Keratinocyte (primary cell): ENCODE measurements around the gene GNAS-AS1. TPM values are rescaled to one million over a fixed set of nuclear protein-coding genes. Genes with fewer than 3 reads are reported as not detected.

Source experiments
- DNase-seq: peaks from one replicate; pipeline ENCODE4 v3.0.0-alpha.2; 2011; ENCODE audit warnings: low read depth, missing footprints, low spot score
- FAIRE-seq: peaks from 2 replicates; lab custom pipeline; 2011; peaks lifted over from hg19 to GRCh38; lab: Jason Lieb, UNC
- H2AFZ ChIP-seq: 2 replicates; pipeline ENCODE4 v1.6.0; 2012; ENCODE audit warnings: low read length, control low read depth, inconsistent platforms; ENCODE audit not compliant: control insufficient read depth
- H3K27ac ChIP-seq: 2 replicates; pipeline ENCODE4 v1.5.1; 2011; ENCODE audit warnings: low read length; ENCODE audit not compliant: control insufficient read depth, insufficient read depth
- H3K27me3 ChIP-seq: 3 replicates; pipeline ENCODE4 v1.6.0; 2011; ENCODE audit warnings: low read length; ENCODE audit not compliant: control insufficient read depth, insufficient read depth; ENCODE audit errors: extremely low read depth
- H3K36me3 ChIP-seq, 2 experiments: 2 replicates in 1 of 2; 3 replicates in 1 of 2; pipeline ENCODE4 v1.5.1; 2011; ENCODE audit warnings: low read length in 2 of 2, mild to moderate bottlenecking in 1 of 2; ENCODE audit not compliant: control insufficient read depth in 2 of 2, insufficient read depth in 2 of 2; ENCODE audit errors: extremely low read depth in 1 of 2
- H3K4me1 ChIP-seq: 3 replicates; pipeline ENCODE4 v1.5.1; 2011; ENCODE audit warnings: low read length; ENCODE audit not compliant: control insufficient read depth, insufficient read depth; ENCODE audit errors: extremely low read depth
- H3K4me2 ChIP-seq: 3 replicates; pipeline ENCODE4 v1.6.0; 2011; ENCODE audit warnings: low read depth, low read length; ENCODE audit not compliant: control insufficient read depth, insufficient read depth; ENCODE audit errors: extremely low read depth
- H3K4me3 ChIP-seq, 3 experiments: fragments of 200-600 bp in 1 of 3; sonication (generic) in 1 of 3; 2 replicates in 2 of 3; 3 replicates in 1 of 3; pipeline ENCODE4 v1.5.1; 2011 to 2016; ENCODE audit warnings: low read length in 3 of 3, mild to moderate bottlenecking in 3 of 3, control low read depth in 2 of 3, inconsistent platforms in 1 of 3, low read depth in 1 of 3, mixed read lengths in 1 of 3, mixed run types in 1 of 3, moderate library complexity in 1 of 3; ENCODE audit not compliant: control insufficient read depth in 2 of 3, insufficient read depth in 2 of 3; ENCODE audit errors: extremely low read depth in 1 of 3
- H3K79me2 ChIP-seq: 2 replicates; pipeline ENCODE4 v1.6.0; 2012; ENCODE audit warnings: low read length; ENCODE audit not compliant: control insufficient read depth, insufficient read depth
- H3K9ac ChIP-seq: 3 replicates; pipeline ENCODE4 v1.6.0; 2011; ENCODE audit warnings: low read length; ENCODE audit not compliant: control insufficient read depth, insufficient read depth; ENCODE audit errors: extremely low read depth
- H3K9me1 ChIP-seq: 3 replicates; pipeline ENCODE4 v1.6.0; 2011; ENCODE audit warnings: low read length; ENCODE audit not compliant: control insufficient read depth, insufficient read depth; ENCODE audit errors: extremely low read depth
- H3K9me3 ChIP-seq: 2 replicates; pipeline ENCODE4 v1.5.1; 2012; ENCODE audit warnings: low read depth, low read length; ENCODE audit not compliant: control insufficient read depth
- H4K20me1 ChIP-seq: 3 replicates; pipeline ENCODE4 v1.6.0; 2011; ENCODE audit warnings: low read length; ENCODE audit not compliant: control insufficient read depth, insufficient read depth; ENCODE audit errors: extremely low read depth
- EZH2 ChIP-seq: IDR thresholded peaks from one replicate; pipeline ENCODE4 v1.6.1; 2012; ENCODE audit warnings: inconsistent platforms, mild to moderate bottlenecking, low read length, moderate library complexity
- dilution Hi-C: fragments of 300-500 bp; cut with MboI; formaldehyde crosslinking; loops from one replicate; pipeline ENCODE4 v1.7.0; 2020; ENCODE audit warnings: low sequenced_read_pairs; ENCODE audit not compliant: extremely low pct_ligation_motif_present
- polyA plus RNA-seq, 5 experiments: library from polyadenylated mRNA; depleted of rRNA in 3 of 5; stranded (reverse) in 3 of 5; stranded (forward) in 1 of 5; unstranded in 1 of 5; fragments of >200 nt; gene quantifications; 1 replicate in 1 of 5; 2 replicates in 3 of 5; 3 replicates in 1 of 5; pipeline versions ENCODE4 v1.2.1 to v1.2.3, GENCODE V29; 2011 to 2012; ENCODE audit warnings: missing spikeins in 2 of 5, low read depth in 1 of 5, low replicate concordance in 1 of 5
- TF ChIP-seq, protein P1 (sequence below), 3 experiments: IDR thresholded peaks in 1 of 3; conservative IDR thresholded peaks in 1 of 3; optimal IDR thresholded peaks in 1 of 3; 2 replicates in 2 of 3; 3 replicates in 1 of 3; pipeline versions ENCODE3 to v1.5.1; 2011; ENCODE audit warnings: low read length in 3 of 3, mild to moderate bottlenecking in 3 of 3, moderate library complexity in 2 of 3, control low read depth in 1 of 3, inconsistent platforms in 1 of 3; ENCODE audit not compliant: insufficient read depth in 2 of 3; ENCODE audit errors: extremely low read depth in 1 of 3

Gene GNAS-AS1
- polyA plus RNA-seq, 1 donor (not counting 4 experiments of a cell fraction or from before 2014, with no cell fraction given), result 0.31 TPM

DNA sequence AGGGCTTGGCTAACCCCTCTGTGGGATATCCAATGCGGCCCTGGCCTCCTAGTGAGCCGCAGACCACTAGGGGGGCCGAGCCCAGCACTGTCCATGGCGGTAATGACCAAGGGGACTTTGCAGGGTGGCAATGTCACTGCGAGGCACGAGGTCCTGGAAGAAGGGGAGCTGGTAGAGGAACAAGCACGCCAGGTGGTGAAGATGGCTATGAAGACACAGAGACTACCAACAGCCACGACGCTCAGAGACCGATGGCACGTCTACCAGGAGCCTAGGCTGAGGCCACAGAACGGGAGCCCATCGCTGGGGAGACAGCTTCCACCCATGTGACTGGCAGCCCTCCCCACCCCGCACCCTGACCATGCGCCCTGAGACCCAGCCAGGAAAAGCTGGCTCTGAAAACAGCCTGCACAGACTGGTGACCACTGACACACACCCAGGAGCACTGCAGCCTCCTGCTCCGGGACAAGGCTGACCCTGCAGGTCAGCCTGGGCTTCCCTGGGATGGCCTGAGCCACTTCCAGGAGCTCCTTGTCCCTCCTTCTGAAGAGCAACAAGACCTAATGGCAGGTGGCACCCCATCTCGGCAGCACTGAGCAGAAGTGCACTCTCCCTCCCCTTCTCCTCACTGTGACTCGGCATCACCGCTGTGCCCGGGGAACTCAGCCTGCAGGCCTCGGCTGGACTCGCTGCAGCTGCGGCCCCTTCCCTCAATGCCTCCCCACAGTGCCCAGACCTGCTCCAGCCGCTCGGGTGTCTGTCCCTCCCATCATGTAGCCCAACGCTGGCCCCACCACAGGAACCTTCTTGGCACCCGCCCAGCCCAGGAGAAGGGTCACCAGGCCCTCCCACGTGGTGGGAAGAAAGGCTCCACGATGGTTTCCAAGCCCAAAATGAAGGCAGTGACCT, 56.9 kb downstream of the GNAS-AS1 start:
- no peak overlapping the region for H3K9ac ChIP-seq
- dilution Hi-C loops, result no loop called here
- no peaks in the 10 kb centered on the region for H3K4me1 ChIP-seq
- no peak for FAIRE-seq
- H3K36me3 ChIP-seq, result no peaks in the 10 kb centered on the region
- no peak for DNase-seq
- no peaks in the 10 kb centered on the region for H3K9me1 ChIP-seq
- H2AFZ ChIP-seq, result no peak overlapping the region
- TF ChIP-seq EZH2, result no peak
- TF ChIP-seq, protein P1, sequence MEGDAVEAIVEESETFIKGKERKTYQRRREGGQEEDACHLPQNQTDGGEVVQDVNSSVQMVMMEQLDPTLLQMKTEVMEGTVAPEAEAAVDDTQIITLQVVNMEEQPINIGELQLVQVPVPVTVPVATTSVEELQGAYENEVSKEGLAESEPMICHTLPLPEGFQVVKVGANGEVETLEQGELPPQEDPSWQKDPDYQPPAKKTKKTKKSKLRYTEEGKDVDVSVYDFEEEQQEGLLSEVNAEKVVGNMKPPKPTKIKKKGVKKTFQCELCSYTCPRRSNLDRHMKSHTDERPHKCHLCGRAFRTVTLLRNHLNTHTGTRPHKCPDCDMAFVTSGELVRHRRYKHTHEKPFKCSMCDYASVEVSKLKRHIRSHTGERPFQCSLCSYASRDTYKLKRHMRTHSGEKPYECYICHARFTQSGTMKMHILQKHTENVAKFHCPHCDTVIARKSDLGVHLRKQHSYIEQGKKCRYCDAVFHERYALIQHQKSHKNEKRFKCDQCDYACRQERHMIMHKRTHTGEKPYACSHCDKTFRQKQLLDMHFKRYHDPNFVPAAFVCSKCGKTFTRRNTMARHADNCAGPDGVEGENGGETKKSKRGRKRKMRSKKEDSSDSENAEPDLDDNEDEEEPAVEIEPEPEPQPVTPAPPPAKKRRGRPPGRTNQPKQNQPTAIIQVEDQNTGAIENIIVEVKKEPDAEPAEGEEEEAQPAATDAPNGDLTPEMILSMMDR (optimal IDR thresholded peaks at IDR 0.05 in 1 of 3, IDR thresholded peaks at IDR 0.05 in 1 of 3, conservative IDR thresholded peaks at IDR 0.05 in 1 of 3; ENCODE audit: extremely low read depth in 1 of 3, insufficient read depth in 2 of 3, low read length in 3 of 3), result no peak
- no peaks in the 10 kb centered on the region for H3K9me3 ChIP-seq
- no peak overlapping the region for H3K4me3 ChIP-seq
- no peak overlapping the region for H3K27ac ChIP-seq
- peaks cover 25% of the 10 kb centered on the region for H3K27me3 ChIP-seq
- no peak overlapping the region for H3K4me2 ChIP-seq
- H3K79me2 ChIP-seq, result no peaks in the 10 kb centered on the region
- no peaks in the 10 kb centered on the region for H4K20me1 ChIP-seq

DNA sequence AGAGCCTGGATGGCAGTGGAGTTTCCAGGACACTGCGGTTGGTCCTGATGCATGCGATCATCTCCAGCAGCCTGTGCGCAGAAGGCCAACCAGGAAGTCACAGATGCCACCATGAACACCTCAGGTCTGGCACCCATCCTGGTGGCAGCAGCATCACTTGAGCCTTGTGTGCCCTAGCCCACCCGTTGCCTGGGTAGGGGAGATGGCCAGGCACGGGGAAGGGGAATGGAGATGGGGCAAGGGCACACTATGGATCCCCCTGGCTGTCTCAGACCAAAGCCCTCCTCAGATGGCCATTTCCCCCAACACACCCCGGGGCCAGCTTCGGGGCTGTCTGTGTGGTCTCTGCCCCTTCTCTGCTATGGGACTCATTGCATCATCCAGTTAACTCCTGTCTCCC, 58.3 kb downstream of the GNAS-AS1 start:
- Histone ChIP-seq H3K79me2 (no peaks in the 10 kb centered on the region), H3K9me1 (no peaks in the 10 kb centered on the region), H2AFZ (no peak overlapping the region), H3K36me3 (no peaks in the 10 kb centered on the region), H4K20me1 (no peaks in the 10 kb centered on the region), H3K9ac (no peak overlapping the region), H3K27ac (no peak overlapping the region), H3K9me3 (no peaks in the 10 kb centered on the region), H3K4me3 (no peak overlapping the region), H3K27me3 (peaks cover 33% of the 10 kb centered on the region), H3K4me1 (no peaks in the 10 kb centered on the region), H3K4me2 (no peak overlapping the region)
- DNase-seq (no peak), FAIRE-seq (no peak)
- dilution Hi-C loops, result no loop called here
- TF ChIP-seq EZH2, result no peak
- TF ChIP-seq, protein P1 (optimal IDR thresholded peaks at IDR 0.05 in 1 of 3, IDR thresholded peaks at IDR 0.05 in 1 of 3, conservative IDR thresholded peaks at IDR 0.05 in 1 of 3; ENCODE audit: extremely low read depth in 1 of 3, insufficient read depth in 2 of 3, low read length in 3 of 3), result no peak
